Measurements from ENCODE around the gene SRGAP1. TPM values are rescaled to one million over a fixed set of nuclear protein-coding genes. Genes with fewer than 3 reads are reported as not detected.

SRGAP1 gene
- polyA plus RNA-seq, 1 donor from 2014 or later, result 4.8 TPM

- Histone ChIP-seq H3K9me3 (ENCODE audit: low read length) (no peaks in the 10 kb centered on the region), H3K79me2 (replicated peaks; ENCODE audit: insufficient read depth, low read length) (no peaks in the 10 kb centered on the region), H2AFZ (ENCODE audit: low read depth, low read length) (no peak overlapping the region), H3K9ac (ENCODE audit: low read length) (no peak overlapping the region), H4K20me1 (ENCODE audit: insufficient read depth) (no peaks in the 10 kb centered on the region), H3K36me3 (ENCODE audit: insufficient read depth, low read length) (no peaks in the 10 kb centered on the region), H3K27ac (ENCODE audit: low read length) (no peak overlapping the region), H3K9me2 (ENCODE audit: insufficient read depth, low read length) (no peaks in the 10 kb centered on the region), H3K4me2 (ENCODE audit: low read length) (no peak overlapping the region), H3F3A (ENCODE audit: insufficient read depth, low read length, poor library complexity, severe bottlenecking) (no peaks in the 10 kb centered on the region), H3K27me3 (ENCODE audit: insufficient read depth, low read depth, low read length) (no peaks in the 10 kb centered on the region), H3K4me3 (ENCODE audit: low read length) (no peak overlapping the region)
- TF ChIP-seq EP300 (conservative IDR thresholded peaks at IDR 0.05; ENCODE audit: poor library complexity, severe bottlenecking) (no peak), SMC3 (conservative IDR thresholded peaks at IDR 0.05; ENCODE audit: poor library complexity) (peak; percentile 92), CTCF (IDR thresholded peaks at IDR 0.05; ENCODE audit: poor library complexity, severe bottlenecking) (peak; percentile 89), RAD21 (conservative IDR thresholded peaks at IDR 0.05) (peak; percentile 91)
Observed at GRCh38 chr12:63826006-63826585, 18.4 kb upstream of the SRGAP1 start.

- no peaks in the 10 kb centered on the region for H3K9me2 ChIP-seq (ENCODE audit: insufficient read depth, low read length)
- H3F3A ChIP-seq (ENCODE audit: insufficient read depth, low read length, poor library complexity, severe bottlenecking), result no peaks in the 10 kb centered on the region
- no peaks in the 10 kb centered on the region for H3K79me2 ChIP-seq (replicated peaks; ENCODE audit: insufficient read depth, low read length)
- H3K4me2 ChIP-seq (ENCODE audit: low read length), result no peak overlapping the region
- no peak overlapping the region for H3K9ac ChIP-seq (ENCODE audit: low read length)
- no peaks in the 10 kb centered on the region for H3K27me3 ChIP-seq (ENCODE audit: insufficient read depth, low read depth, low read length)
- H2AFZ ChIP-seq (ENCODE audit: low read depth, low read length), result no peak overlapping the region
- no peak overlapping the region for H3K27ac ChIP-seq (ENCODE audit: low read length)
- no peaks in the 10 kb centered on the region for H3K9me3 ChIP-seq (ENCODE audit: low read length)
- H4K20me1 ChIP-seq (ENCODE audit: insufficient read depth), result no peaks in the 10 kb centered on the region
- H3K4me3 ChIP-seq (ENCODE audit: low read length), result no peak overlapping the region
- no peak for TF ChIP-seq MXI1 (conservative IDR thresholded peaks at IDR 0.05; ENCODE audit: poor library complexity, severe bottlenecking)
- no peak for TF ChIP-seq CTCF (IDR thresholded peaks at IDR 0.05; ENCODE audit: poor library complexity, severe bottlenecking)
- TF ChIP-seq EZH2 (IDR thresholded peaks at IDR 0.05; ENCODE audit: borderline replicate concordance, insufficient read depth, low read length, poor library complexity, severe bottlenecking), result no peak
- TF ChIP-seq EP300 (conservative IDR thresholded peaks at IDR 0.05; ENCODE audit: poor library complexity, severe bottlenecking), result no peak
- no peak for TF ChIP-seq REST (IDR thresholded peaks at IDR 0.05; ENCODE audit: borderline replicate concordance)
- TF ChIP-seq TAF1 (IDR thresholded peaks at IDR 0.05; ENCODE audit: low read depth), result no peak
- no peak for TF ChIP-seq SMC3 (conservative IDR thresholded peaks at IDR 0.05; ENCODE audit: poor library complexity)
- no peak for TF ChIP-seq RAD21 (conservative IDR thresholded peaks at IDR 0.05)
- TF ChIP-seq POLR2AphosphoS5 (IDR thresholded peaks at IDR 0.05), result no peak
- H3K36me3 ChIP-seq (ENCODE audit: insufficient read depth, low read length), result no peaks in the 10 kb centered on the region
Observed at GRCh38 chr12:63828867-63829266, 15.6 kb upstream of the SRGAP1 start.

All from neural cell (in vitro differentiated cells).